HG02938 (cell line): ENCODE measurements around the gene GPC6.
A peak's percentile ranks its signal among the peaks of the same experiment; 100 is the strongest.

Source experiments
- ATAC-seq: cut with Tn5 transposase; IDR thresholded peaks from one replicate; pipeline ENCODE4 v1.9.1; 2021; ENCODE audit warnings: mild to moderate bottlenecking, moderate library complexity; ENCODE audit not compliant: unreplicated experiment

GPC6 gene

GRCh38 chr13:94217370-94217769 lies 990.8 kb downstream of the GPC6 start:
- no peak for ATAC-seq

GRCh38 chr13:94218537-94218936 lies 991.9 kb downstream of the GPC6 start:
- no peak for ATAC-seq

DNA sequence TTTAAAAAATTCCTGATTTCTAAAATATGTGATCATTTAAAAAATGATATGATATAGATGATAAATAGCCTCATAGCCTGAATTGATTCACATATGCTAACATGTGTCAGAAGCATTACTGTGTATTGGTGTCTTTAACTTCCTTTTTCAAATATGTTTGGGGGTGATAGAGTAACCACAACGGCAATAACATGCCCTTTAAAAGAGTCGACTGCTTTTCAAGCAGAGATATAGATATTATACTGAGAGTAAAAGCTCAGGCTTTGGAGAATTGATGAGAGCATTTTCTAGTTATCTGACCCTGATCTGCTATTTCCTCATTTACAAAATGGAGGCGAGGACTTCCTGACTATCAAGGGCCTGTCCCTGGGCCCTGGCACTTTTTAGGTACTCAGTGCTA lies 992.3 kb downstream of the GPC6 start:
- ATAC-seq: no peak

- ATAC-seq: no peak
Measured at GRCh38 chr13:94224670-94225069, 998.1 kb downstream of the GPC6 start.

- no peak for ATAC-seq
Measured at GRCh38 chr13:94227255-94227879, 1000.8 kb downstream of the GPC6 start.

DNA sequence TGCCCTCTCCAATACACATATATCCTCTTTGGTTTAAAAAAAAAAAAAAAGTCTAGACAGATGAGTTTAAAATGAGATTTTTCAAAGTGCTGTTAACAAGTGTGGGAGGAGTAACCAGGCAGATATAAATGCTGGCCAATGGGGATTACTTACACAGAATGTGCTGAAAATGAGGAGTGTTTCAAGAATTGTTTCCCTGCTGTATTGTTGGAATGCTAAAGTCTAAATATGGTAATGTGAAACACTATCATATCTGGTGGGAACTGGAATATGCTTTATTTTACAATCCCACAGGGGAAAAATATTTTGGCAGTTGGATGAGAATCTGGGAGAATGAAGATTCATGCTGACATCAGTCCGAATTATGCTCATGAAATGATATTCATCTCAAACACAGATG lies 1002.2 kb downstream of the GPC6 start:
- no peak for ATAC-seq

DNA sequence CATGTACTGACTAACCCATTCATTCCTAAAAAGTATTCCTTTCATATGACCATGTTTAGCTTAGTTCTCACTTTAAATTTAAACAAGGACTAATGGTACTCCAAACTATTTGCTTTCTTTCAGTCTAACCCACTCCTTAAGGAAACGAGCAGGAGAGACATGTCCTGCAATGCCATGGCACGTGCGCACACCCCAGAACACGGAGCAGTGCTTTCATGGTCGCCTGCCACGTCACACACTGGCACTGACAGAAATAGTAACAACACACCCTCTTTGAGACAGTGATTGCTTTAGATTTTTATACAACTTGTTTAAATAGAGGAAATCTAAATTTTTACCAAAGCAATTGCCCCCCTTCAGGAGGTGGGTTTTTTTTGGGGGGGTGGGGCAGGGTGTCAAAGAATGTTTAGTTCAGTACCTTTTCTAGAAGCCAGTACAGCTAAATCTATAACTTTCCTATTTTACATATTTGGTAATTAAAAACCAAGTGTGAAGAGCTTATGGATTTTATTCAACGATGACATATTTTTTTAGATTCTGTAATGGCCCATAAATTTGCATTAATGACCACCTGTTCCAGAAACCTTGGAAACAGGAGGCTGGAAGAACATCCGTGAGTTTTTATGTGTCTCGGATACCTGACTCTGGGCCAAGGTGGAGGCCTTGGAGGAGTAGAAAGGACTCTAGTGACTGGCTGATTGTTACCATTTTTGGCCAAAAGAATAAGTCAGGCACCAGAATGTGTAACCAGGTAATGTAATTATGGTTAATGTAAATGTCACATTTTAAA lies 1005.7 kb downstream of the GPC6 start:
- no peak for ATAC-seq

DNA sequence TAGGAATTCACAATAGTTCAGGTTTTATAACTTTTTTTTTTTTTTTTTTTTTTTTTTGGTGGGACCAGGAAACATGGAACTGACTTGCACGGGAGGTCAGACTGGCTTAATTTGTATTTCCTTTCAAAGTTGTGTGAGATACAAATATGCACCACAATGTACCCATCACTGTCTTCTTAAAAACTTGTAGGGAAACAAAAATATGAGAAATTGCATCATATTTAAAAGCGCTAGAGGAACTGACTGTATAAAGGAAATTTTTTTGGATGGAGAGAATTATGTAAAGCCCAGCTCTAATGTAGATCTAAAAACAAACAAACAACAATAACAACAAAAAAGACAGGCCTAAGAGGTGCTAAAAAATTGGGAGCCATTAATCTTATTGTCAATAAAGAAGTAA lies 1006.3 kb downstream of the GPC6 start:
- no peak for ATAC-seq

- no peak for ATAC-seq
Measured at GRCh38 chr13:94233401-94233800, 1006.8 kb downstream of the GPC6 start.

DNA sequence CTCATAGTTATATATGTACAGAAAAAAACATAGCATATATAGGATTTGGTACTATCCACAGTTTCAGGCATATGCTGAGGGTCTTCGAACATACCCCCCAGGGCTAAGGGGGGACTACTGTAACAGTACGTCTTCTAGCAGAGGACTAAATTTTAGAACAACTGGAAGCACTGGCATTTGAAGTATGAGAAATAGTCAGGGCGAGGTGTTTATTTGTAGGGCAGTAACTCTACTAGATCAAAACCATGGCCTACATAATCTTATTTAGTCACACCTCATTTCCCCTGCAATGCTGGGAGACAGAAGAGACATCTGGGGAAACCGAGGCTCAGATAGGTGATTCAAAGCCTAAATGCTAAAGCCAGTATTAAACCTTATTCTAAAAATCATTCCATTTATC lies 1007.2 kb downstream of the GPC6 start:
- ATAC-seq: no peak

DNA sequence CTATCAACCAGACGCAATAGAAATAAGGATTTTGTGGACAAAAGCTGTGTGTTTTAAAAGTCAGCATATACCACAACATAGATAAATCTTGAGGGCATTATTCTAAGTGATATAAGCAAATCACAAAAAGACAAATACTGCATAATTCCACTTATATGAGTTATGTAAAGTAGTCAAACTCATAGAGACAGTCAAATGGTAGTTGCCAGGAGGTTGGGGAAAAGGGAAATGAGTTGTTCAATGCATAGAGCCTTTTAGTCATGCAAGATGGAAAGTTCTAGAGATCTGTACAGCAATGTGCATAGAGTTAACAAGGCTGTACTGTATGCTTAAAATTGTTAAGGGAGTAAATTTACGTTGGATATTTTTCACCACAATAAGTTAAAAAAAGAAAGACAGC lies 1008.1 kb downstream of the GPC6 start:
- no peak for ATAC-seq

GRCh38 chr13:94236132-94236531 lies 1009.5 kb downstream of the GPC6 start:
- ATAC-seq: no peak

- ATAC-seq: no peak
Measured at GRCh38 chr13:94236872-94237271, 1010.3 kb downstream of the GPC6 start.

- ATAC-seq: peak; percentile 61
Measured at GRCh38 chr13:94239135-94239534, 1012.5 kb downstream of the GPC6 start.

GRCh38 chr13:94242554-94242953 lies 1015.9 kb downstream of the GPC6 start:
- no peak for ATAC-seq

- no peak for ATAC-seq
Measured at GRCh38 chr13:94243551-94243950, 1016.9 kb downstream of the GPC6 start.

DNA sequence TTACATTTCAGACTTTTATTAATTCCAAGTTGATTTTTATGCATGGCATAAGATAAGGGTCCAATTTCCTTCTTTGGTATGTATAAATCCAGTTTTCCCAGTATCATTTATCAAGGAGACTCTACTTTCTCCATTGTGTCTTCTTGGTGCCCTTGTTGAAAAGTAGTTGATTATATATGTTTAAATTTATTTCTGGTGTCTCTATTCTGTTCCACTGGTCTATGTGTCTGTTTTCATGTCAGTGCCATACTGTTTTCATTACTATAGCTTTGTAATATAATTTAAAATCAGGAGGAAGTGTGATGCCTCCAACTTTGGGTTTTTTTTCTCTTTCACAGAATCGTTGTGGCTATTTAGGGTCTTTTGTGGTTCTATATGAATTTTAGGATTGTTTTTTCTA lies 1019.9 kb downstream of the GPC6 start:
- no peak for ATAC-seq

GRCh38 chr13:94247890-94248289 lies 1021.3 kb downstream of the GPC6 start:
- no peak for ATAC-seq

- ATAC-seq: no peak
Measured at GRCh38 chr13:94248454-94249228, 1022.0 kb downstream of the GPC6 start.

DNA sequence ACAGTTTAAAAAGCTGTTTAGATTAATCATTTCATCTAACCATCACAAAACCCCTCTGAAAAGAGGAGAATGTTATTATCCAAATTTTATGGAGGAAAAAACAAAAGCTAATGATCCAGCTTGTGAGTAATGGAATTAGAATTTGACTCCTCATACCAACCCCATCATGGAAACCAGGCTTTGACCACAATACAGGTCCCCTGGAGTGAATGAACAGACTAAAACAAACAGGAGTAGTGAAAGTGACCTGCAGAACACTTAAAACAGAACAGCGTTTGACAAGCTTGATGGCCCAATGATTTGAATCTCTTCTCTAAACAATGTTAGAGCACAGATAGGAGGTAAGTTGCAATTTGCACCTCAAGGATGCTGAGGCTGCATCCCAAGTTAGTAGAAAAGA lies 1022.9 kb downstream of the GPC6 start:
- ATAC-seq: no peak

DNA sequence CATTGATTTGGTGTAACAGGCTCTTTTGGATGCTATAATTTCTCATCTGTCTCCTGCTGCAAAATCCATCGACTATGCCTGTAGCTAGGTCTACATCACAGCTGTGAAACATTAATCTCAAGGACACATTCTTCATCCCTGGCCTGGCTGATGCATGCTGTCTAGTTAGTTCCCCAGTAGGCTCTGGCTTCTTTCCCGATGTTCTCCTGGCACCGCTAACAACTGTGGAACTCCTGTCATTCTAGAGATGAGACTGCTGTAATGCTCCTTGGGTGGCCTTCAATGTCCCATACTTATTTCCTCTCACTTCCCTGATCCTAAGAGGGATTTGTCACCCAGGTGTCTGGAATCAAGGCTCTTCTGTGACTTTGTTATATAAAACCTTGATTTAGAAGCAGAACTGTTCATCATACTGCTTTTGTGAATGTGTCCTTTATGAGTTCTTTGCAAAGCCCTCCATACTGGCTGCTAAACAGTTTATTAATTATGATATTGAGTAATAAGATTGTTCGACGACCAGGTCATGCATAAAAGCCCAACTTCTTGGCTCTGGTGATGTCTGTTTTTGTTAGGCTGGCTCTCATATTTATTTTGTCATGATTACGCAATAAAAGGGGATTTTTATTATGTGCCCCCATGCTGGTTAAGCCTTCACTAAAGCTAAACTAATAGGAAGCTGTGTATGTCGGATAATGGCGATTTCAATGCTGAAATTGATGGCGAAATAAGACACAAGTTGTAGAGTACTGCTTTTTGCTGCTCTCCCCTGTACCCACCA lies 1025.4 kb downstream of the GPC6 start:
- ATAC-seq: no peak
